ENCODE results near the gene DNAJC15.

DNAJC15 gene

DNA sequence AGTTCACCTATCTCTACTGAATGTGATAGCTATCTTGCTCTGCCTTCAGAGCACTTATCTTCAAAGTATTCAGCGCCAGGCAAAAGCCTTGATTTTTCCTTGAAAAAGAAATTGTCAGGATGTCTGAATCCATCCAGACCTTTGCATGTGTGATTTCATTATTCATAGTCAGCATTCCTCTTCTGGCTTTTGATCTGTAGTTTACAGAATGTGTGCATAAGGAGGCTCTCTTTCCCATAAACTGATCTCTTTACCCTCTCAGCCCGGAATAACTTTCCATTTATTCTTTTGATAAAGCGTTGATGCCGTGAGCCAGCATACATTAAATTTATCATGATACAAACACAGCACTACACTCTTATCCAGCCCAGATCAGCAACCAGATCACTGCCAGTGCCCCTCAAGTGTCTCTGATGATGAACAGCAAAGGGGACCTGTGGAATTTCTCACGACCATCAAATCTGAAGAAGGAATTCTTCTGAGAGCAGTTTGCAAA lies 130.8 kb downstream of the DNAJC15 start:
- no peak for DNase-seq (ENCODE audit: low read depth, low spot score)

- DNase-seq (ENCODE audit: low read depth, low spot score), result no peak
Observed at GRCh38 chr13:43154839-43155238, 131.5 kb downstream of the DNAJC15 start.

DNA sequence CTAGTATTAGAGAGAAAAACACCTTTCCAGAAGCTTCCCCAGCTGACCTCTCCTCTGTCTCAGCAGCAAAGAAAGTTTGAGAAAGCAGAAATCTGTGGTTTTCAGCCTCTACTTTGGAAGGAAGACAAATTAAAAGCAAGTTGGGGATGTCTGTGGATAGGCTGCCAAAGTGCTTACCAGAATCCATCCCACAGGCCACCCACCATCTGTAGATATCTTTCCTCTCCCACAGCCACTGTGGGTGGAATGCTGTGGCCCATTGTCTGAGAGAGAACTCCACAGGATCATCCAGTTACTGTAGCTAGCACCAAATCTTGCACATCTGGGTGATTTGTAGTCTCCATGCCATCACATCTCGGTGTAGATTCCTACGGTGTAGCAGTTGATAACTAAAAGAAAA lies 133.5 kb downstream of the DNAJC15 start:
- no peak for DNase-seq (ENCODE audit: low read depth, low spot score)

DNA sequence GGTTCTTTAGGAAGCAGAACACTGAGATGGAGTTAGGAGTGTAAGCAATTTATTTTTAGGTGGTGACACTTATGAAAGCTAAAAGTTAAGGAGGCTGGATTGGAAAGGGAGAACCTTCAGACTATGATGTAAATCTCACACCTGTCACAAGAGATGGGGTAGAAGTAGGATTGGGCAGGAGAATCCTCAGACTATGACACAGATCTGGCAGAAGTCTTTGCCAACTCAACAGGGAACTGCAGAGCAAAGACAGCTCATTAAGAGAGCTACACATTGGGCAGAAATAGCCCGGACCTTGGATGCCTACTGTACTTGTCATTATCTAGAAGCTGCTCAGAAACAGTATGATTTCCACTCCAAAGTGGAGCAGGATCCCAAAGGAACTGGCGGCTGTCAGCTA lies 134.4 kb downstream of the DNAJC15 start:
- no peak for DNase-seq (ENCODE audit: low read depth, low spot score)

DNA sequence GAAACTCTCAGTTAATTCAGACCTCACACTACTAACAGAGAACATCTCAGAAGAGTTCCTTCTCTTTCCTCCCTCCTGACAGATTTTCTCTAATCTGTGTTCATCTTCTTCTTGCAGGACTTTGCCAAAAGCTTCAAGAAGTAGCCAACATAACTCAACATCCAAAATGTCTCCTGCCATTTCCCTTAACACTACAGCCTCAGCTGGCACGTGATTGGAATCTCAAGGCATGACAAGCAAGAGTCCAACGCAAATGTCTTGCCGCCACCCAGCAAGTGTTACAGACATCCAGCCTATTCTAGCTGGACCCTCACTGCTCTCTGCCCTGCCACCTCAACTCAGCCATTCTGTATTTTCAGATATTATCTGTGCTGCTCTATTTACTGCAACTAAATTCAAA lies 135.1 kb downstream of the DNAJC15 start:
- no peak for DNase-seq (ENCODE audit: low read depth, low spot score)

DNA sequence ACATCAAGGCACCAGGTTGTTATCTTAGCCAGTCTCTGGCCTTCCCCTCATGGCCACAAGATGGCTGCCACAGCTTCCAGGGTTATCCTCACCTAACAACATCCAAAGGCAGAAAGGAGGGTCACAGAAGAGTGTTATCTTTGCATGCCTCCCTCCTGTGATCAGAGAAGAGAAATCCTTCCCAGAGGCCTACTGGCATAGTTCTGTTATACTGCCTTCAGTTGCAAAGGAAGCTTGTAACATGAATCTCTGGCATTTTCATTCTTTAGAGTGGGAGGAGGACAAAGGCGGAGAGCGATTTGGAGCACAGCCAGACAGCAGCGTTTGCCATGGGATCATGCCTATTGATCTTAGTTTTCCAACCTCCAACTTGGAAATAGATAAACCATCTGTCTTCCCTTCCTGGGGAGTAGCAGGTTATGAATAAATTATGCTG lies 135.7 kb downstream of the DNAJC15 start:
- no peak for DNase-seq (ENCODE audit: low read depth, low spot score)
